NCI-H1105 (cell line): ENCODE results near the gene ZG16.

Experiments used
- DNase-seq: peaks from one replicate; lab custom pipeline; 2025; lab: John Stamatoyannopoulos, UW

Gene ZG16

DNA sequence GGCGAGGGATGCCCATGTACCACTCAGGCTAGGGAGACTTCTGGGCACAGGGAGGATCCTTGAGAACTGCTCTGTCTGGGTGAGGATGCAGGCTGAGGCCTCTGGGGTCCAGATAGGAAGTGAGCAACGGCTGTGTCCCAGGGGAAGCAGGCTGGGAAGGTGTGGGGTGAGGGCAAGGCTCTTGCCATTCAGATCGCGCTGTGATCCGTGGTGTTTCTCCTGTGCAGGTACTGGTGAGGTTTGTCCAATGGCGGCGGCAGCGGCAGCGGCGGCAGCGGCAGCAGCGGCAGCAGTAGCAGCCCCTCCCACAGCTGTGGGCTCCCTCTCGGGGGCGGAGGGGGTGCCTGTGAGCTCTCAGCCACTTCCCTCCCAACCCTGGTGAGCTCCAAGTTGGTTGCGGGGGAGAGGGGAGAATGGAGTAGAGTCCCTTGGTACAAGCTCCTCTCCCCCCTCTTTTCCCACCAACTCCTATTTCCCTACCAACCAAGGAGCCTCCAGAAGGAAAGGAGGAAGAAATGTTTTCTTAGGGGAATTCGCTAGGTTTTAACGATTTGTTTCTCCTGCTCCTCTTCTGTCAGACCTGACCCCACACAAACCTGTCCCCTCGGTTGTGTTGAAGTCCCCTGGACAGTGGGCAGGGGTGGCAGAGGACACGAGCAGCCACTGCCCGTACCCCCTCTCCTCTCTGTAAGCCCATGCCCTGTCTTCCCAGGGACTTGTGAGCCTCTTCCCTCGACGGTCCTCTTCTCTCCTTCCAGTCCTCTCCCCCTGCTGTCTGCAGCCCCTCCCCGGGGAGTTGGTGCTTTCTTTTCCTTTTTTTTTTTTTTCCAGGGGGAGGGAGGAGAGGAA lies 32.0 kb downstream of the ZG16 start:
- no peak for DNase-seq

DNA sequence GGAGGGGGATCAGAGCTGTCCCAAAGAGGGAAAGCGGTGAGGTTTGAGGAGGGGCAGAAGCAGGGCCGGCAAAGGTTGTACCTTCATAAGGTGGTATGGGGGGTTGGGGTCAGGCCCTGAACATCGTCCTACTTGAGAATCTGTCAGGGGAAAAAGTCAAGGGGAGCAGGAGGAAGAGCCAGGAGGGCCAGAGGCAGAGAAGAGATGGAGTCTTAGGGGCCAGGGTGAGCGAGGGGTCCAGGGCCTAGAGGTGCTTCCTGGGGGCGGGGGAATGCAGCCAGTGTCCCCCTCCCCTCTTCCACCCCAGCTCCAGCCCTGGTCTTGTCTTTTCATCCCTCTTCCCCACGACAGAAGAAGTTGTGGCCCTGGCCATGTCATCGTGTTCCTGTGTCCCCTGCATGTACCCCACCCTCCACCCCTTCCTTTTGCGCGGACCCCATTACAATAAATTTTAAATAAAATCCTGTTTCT lies 32.7 kb downstream of the ZG16 start:
- no peak for DNase-seq

DNA sequence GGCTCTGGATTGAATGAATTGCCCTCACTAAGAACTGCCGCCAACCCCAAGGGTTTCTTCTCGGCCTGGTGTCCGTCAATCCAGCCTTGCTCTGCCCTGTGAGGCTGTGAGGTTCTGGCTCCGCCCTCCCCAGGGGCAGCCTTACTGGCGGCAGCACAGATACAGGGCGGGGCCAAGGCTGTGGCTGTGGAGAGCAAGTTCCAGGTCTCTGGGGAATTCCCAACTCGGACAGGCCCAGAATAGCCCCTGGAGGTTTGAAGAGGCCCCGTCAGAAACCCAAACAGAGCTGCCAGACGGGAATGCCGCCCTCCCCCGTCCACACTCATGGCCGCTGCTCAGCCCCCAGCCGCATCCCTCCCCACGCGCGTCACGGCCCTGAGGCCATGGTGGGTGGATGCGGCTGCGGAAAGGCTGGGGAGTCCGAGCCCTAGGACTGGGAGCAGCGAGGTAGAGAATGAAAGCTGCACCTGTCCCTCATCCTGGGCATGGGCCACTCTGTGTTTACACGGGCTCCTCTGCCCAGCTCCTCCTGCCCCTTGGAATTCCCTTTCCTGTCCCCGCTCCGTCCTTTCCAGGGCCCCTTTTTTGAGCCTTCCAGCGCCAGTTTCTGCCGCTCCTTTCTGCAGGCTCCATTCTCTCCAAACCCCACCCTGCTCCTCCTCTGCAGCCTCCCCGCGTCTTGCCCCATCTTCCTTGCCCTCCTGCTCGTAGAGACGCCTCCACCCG lies 33.3 kb downstream of the ZG16 start:
- DNase-seq = peak; percentile 90

GRCh38 chr16:29811896-29812665 lies 34.0 kb downstream of the ZG16 start, which contains the start of gene PRRT2:
TSS of gene PRRT2 (plus strand) at chr16:29812193. CDS start at chr16:29813055, 862 bp downstream.
- DNase-seq = peak; percentile 50

- no peak for DNase-seq
These were observed 34.9 kb downstream of the ZG16 start for GRCh38 chr16:29812754-29813643.

DNA sequence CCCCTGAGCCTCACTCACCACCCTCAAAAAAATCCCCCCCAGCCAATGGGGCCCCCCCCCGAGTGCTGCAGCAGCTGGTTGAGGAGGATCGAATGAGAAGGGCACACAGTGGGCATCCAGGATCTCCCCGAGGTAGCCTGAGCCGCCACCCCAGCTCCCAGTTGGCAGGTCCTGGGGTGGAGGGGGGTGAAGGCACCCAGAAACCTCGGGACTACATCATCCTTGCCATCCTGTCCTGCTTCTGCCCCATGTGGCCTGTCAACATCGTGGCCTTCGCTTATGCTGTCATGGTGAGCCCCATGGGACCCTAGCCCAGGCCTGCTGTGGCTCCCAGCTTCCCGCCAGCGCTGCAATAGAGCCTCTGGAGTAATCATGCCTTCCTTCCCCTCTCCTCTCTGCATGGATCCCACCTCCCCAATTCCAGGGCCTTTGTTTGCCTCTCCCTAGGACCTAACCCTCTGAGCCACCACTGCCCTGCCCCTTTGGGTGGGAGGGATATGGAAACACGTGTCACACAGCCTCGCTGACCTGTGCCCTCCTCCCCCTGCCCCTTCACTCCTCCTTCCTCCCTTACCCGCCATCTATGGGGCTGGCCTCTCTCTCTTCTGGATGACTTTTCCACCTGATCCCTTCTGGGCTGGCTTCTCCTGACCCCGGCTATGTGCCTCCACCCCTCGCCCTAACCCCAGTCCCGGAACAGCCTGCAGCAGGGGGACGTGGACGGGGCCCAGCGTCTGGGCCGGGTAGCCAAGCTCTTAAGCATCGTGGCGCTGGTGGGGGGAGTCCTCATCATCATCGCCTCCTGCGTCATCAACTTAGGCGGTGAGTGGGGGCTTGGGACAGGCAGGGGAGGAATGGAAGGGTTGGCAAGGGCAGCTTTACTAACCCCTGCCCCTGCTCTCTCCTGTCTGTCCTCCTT lies 35.8 kb downstream of the ZG16 start:
- no peak for DNase-seq

GRCh38 chr16:29814592-29814991 lies 36.5 kb downstream of the ZG16 start:
- no peak for DNase-seq

DNA sequence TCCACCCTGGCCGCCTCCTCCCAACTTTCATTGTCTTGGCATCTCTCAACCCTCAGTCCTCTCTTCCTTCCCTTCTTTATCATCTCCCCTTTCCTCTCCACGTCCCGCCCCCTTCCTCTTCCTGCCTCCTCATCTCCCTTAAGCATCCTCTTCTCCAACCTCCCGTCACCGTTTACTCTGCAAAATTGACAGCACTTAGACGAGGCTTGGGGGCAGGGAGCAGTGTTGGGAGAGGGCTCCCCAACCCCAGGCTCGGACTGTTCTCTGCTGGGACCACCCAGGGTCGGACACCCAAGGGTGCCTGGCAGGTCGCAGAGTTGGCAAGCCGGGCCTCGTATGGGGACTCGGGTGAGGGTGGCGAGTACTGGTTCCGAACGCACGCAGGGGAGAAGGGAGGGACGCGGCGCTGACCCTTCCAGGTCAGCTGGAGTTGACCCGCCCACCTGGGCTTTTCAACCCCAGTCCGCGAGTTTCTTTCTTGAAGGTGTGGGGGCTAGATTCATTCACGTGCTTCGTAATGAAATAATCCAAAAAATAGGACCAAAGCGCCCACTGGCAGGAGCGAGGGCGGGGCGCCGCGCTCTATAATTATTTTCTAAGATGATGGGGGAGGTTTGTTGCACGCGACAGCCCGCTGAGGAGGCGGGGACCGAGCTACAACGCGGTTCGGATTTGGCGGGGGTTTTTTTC lies 37.1 kb downstream of the ZG16 start:
- DNase-seq = peak; percentile 59

- peak; percentile 98 for DNase-seq
These were observed 38.0 kb downstream of the ZG16 start, which contains the start of gene PAGR1 for GRCh38 chr16:29815793-29816693. TSS of gene PAGR1 (plus strand) at chr16:29816152. CDS start at chr16:29816526, 374 bp downstream.

- no peak for DNase-seq
These were observed 38.8 kb downstream of the ZG16 start for GRCh38 chr16:29816694-29817441.

- no peak for DNase-seq
These were observed 40.0 kb downstream of the ZG16 start for GRCh38 chr16:29818082-29818481.

GRCh38 chr16:29819506-29819905 lies 41.5 kb downstream of the ZG16 start:
- no peak for DNase-seq

GRCh38 chr16:29820271-29820701 lies 42.2 kb downstream of the ZG16 start, which contains the start of gene MVP:
TSS of gene MVP (plus strand) at chr16:29820462. CDS start at chr16:29830550, 10,088 bp downstream.
- DNase-seq = no peak

DNA sequence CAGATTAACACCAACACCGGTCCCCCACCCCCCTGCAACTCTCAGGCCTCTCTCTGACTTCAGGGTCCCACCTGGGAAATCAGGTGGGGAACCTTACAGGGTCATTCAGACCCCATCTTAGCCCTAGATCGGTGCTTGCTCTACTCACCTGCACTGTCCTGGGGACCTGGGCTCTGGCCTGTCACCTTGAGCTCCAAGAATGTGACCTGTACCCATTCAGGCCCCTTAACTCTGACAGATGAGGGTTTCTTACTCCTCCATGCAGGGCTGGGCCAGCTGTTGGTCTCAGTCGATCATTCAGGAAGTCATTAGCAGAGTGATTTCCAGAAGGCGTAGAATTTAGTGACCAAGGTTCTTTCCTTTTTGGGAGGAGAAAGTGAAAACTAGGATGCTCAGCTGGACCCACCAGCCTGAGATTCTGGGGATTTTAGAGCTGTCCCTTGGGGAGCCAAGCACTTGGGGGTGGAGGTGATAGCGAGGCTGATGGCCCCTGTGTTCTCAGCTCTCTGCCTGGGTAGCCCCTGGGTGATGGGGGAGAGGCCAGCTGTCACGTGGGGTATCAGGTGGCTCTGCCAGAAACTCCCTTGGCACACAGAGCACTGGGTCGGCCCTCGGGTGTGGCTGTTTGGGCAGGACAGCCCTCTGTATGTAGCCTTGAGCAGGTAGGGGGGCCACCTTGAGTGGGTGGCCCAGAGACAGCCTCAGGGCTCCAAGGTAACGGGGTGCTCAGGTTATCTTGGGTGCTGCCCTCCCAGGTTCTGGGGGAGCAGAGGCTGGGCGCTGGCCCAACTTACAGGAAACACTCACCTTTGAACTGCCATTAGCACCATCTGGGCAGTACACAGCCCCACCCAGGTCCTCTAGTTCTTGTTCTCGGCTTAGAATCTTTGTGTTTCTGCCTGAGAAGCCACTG lies 42.9 kb downstream of the ZG16 start:
- DNase-seq = no peak

DNA sequence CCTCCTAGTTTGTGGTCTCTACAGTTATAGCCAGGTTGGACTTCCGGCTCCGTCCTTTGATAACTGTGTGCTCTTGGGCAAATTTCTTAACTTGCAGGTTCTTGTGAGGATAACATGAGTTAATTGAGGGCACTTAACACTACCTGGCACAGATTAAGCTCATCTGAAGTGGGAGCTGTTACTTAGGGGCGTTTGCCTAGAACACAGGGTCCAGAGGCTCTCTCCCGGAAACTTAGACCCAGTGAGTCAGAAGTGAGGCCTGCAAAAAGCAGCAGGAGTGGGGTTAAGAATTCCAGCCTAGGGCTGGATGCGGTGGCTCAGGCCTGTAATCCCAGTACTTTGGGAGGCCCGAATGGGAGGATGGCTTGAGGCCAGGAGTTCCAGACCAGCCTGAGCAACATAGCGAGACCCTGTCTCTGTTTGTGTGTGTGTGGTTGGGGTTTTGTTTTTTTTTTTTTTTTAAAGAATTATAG lies 43.6 kb downstream of the ZG16 start:
- no peak for DNase-seq

- no peak for DNase-seq
These were observed 46.6 kb downstream of the ZG16 start for GRCh38 chr16:29824589-29825144.
